ENCODE measurements around the gene MTA2.
"Not testable (repeated sequence)": the region's sequence is repeated elsewhere in the genome, so short reads cannot be mapped to it uniquely, and the experiment has no call there.

MTA2 gene

DNA sequence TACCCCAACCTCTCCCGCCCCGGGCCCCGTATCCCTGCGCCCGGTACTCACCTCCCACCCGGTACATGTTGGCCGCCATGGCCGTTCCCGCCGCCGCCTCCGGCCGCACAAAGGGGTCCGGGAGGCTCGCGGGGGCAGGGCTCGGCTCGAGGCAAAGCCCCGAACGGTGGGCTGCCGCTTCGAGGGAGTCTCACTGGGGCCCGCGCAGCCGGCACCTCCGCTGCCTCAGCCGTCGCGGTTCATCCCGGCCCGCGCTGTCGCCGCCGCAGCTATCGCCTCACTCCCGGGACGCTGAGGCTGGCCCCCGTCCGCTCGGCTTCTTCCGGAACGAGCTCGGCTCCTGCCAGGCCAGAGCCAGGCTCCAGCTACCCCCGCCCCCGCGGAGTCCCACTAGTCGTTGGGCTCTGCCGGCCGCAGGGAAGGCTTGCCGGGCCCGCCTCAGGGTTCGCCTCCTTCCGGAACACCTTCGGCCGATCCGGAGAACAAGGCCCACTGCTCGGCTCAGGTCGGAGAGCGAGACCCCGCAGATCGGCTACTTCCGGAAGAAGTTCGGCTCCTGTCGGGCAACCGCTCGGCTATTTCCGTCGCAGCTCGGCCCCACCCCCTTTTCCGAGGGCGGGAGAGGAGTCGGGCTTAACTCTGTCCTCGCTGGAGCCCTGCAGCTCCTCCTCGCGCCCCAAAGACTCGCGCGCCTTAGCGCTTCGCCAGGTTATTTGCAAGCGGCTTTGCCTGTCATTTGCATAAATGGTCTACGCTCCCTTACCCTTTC, at the start of gene MTA2:
Gene MTA2, minus strand, starts transcription at position 494 of the 769 bp plus-strand sequence. Its CDS starts 415 bp downstream, at position 79.
- peak; percentile 98 to 99 for DNase-seq (ENCODE audit: low read depth in 2 of 2)
- TF ChIP-seq, protein P1, sequence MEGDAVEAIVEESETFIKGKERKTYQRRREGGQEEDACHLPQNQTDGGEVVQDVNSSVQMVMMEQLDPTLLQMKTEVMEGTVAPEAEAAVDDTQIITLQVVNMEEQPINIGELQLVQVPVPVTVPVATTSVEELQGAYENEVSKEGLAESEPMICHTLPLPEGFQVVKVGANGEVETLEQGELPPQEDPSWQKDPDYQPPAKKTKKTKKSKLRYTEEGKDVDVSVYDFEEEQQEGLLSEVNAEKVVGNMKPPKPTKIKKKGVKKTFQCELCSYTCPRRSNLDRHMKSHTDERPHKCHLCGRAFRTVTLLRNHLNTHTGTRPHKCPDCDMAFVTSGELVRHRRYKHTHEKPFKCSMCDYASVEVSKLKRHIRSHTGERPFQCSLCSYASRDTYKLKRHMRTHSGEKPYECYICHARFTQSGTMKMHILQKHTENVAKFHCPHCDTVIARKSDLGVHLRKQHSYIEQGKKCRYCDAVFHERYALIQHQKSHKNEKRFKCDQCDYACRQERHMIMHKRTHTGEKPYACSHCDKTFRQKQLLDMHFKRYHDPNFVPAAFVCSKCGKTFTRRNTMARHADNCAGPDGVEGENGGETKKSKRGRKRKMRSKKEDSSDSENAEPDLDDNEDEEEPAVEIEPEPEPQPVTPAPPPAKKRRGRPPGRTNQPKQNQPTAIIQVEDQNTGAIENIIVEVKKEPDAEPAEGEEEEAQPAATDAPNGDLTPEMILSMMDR (IDR thresholded peaks at IDR 0.05; ENCODE audit: low read depth, low read length), result no peak
- peak within 1 kb of the TSS; percentile 95 to 96 for H3K4me3 ChIP-seq (replicated peaks in 1 of 2; ENCODE audit: low read depth in 2 of 2, low read length in 2 of 2)

DNA sequence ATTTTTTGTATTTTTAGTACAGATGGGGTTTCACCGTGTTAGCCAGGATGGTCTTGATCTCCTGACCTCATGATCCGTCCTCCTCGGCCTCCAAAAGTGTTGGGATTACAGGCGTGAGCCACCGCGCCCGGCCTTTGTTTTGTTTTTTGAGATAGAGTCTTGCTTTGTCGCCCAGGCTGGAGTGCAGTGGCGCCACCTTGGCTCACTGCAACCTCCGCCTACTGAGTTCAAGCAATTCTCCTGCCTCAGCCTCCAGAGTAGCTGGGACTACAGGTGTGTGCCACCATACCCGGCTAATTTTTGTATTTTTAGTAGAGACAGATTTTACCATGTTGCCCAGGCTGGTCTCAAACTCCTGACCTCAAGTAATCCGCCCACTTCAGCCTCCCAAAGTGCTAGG, 48.6 kb upstream of the MTA2 start:
- not testable (repeated sequence) for DNase-seq (ENCODE audit: low read depth in 2 of 2); H3K4me3 ChIP-seq (replicated peaks in 1 of 2; ENCODE audit: low read depth in 2 of 2, low read length in 2 of 2)

DNA sequence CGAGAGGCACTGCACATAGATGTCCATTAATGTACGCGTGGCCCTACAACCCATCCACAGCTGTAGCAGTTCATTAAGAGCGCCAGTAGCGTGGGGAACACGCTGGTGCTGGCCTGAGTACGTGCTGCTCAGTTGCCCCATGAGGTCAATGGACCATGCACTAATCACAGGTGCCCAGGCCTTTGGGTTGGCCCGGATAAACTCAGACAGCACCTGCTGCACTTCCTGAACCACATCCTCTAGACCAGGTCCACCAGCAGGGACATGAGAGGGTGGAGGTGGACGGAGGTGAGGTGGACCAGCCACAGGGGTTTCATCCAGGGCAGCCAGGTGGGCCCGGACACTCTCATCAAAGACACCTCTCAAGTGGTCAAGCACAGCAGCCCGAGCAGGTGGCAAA, 47.8 kb upstream of the MTA2 start:
- TF ChIP-seq, protein P1 (IDR thresholded peaks at IDR 0.05; ENCODE audit: low read depth, low read length), result no peak
- H3K4me3 ChIP-seq (replicated peaks in 1 of 2; ENCODE audit: low read depth in 2 of 2, low read length in 2 of 2), result no peak overlapping the region
- no peak for DNase-seq (ENCODE audit: low read depth in 2 of 2)

DNA sequence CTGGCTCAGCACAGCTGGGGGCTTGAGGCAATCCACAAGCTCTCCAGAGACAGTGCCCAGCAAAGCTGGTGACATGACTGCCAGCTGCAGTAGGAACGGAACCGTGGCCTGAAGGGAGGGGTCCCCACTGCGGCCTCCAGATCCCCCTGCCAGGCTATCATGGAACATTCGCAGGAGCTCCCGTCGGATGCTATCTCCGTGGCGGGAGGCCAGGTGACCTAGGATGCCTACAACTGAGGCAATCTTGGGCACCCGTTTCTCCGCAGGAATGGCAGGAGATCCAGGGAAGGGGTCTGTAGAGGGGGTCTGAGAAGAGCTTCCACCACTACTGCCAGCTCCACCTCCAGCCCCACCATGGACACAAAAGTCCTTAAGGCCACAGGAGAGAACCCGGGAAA, 47.3 kb upstream of the MTA2 start:
- no peak for DNase-seq (ENCODE audit: low read depth in 2 of 2)
- TF ChIP-seq, protein P1 (IDR thresholded peaks at IDR 0.05; ENCODE audit: low read depth, low read length), result no peak
- H3K4me3 ChIP-seq (replicated peaks in 1 of 2; ENCODE audit: low read depth in 2 of 2, low read length in 2 of 2), result no peak overlapping the region

DNA sequence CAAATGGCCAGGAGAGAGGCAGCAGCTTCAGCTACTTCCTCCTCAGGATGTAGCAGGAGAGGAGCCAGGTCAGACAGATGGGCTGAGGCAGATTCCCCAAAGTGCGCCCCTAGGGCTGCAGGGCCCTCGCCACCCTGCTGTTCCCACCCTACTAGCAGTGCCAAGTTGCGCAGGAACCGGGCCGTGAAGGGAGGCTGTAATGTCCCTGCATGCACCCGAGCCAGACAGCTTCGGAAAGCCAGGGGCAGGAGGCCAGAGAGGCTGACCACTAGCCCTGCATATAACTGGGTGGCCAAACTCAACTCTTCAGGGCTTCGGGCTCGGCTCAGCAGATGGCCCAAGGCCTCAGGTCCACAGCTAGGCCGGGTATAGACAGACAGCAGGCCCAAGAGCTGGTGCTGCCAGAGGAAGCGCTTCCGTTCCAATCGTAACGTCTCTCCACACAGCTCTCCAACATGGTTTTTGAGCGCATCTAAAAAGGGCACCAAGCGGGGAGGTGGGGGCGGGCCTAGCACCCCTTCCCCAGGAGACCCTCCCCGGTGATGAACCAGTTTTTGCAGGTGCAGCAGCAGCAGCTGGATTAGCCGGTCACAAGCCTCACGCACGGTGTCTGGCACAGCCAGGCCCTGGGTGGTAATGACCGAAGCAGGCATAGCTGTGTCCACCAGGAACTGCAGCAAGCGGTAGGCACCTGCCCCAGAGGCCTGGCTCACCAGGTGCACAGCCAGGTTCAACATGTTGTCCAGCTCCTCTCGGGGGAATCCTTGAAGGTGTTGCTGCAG, 46.7 kb upstream of the MTA2 start:
- TF ChIP-seq, protein P1 (IDR thresholded peaks at IDR 0.05; ENCODE audit: low read depth, low read length), result no peak
- no peak overlapping the region for H3K4me3 ChIP-seq (replicated peaks in 1 of 2; ENCODE audit: low read depth in 2 of 2, low read length in 2 of 2)
- DNase-seq (ENCODE audit: low read depth in 2 of 2), result no peak

DNA sequence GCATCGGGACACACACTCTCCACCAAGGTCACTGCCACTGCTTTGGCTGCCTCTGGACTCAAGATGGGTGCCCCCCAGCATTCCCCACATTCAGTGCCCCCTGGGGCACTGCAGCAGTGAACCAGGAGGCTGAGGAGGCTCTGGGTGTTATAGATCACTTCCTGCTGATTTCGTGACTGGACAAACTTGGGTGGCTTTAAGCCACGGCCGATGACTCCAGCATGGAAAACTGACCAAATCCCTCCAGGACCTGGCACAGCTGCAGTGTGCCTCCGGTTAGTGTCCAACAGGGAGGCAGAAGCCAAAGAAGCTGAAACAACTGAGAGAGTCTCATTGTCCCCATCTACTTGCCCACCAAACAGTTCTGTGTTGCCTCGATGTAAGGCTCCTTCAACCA, 45.9 kb upstream of the MTA2 start:
- TF ChIP-seq, protein P1 (IDR thresholded peaks at IDR 0.05; ENCODE audit: low read depth, low read length), result no peak
- no peak overlapping the region for H3K4me3 ChIP-seq (replicated peaks in 1 of 2; ENCODE audit: low read depth in 2 of 2, low read length in 2 of 2)
- no peak for DNase-seq (ENCODE audit: low read depth in 2 of 2)

All from cardiac fibroblast (primary cell).